Lung (tissue), 12 donors: ENCODE measurements around the gene SLC17A7. TPM values are rescaled to one million over a fixed set of nuclear protein-coding genes. Genes with fewer than 3 reads are reported as not detected.

ENCODE experiments used
- ATAC-seq: fragments of 200-7000 bp; cut with Tn5 transposase; one replicate; pipeline ENCODE4 v1.9.1; 2020; ENCODE audit warnings: moderate number of reproducible peaks; ENCODE audit not compliant: insufficient read depth, low FRiP score
- DNase-seq, 3 donors: peaks; one replicate each; pipeline ENCODE4 v3.0.0-alpha.2; 2013 to 2017
- H3K27ac ChIP-seq, 2 donors: one replicate each; pipeline ENCODE4 v1.5.1; 2013; ENCODE audit warnings: mild to moderate bottlenecking in 2 of 2, moderate library complexity in 2 of 2, control low read depth in 1 of 2, inconsistent platforms in 1 of 2, low read depth in 1 of 2, low read length in 1 of 2
- H3K27me3 ChIP-seq, 3 donors: one replicate each; pipeline ENCODE4 v1.5.1; 2013; ENCODE audit warnings: low read length in 2 of 3; ENCODE audit not compliant: control insufficient read depth in 3 of 3, insufficient read depth in 3 of 3
- H3K36me3 ChIP-seq, 4 donors: one replicate each; pipeline ENCODE4 v1.5.1; 2013; ENCODE audit warnings: low read length in 4 of 4, mild to moderate bottlenecking in 1 of 4, moderate library complexity in 1 of 4; ENCODE audit not compliant: control insufficient read depth in 4 of 4, insufficient read depth in 4 of 4
- H3K4me1 ChIP-seq, 5 donors: one replicate each; pipeline ENCODE4 v1.5.1; 2013; ENCODE audit warnings: low read length in 5 of 5, mild to moderate bottlenecking in 2 of 5, moderate library complexity in 1 of 5; ENCODE audit not compliant: control insufficient read depth in 5 of 5, insufficient read depth in 5 of 5
- H3K4me3 ChIP-seq: one replicate; pipeline ENCODE4 v1.5.1; 2013; ENCODE audit warnings: mild to moderate bottlenecking, control low read depth, moderate library complexity
- H3K9ac ChIP-seq, 2 donors: one replicate each; pipeline ENCODE4 v1.5.1; 2013; ENCODE audit warnings: low read length in 2 of 2, control low read depth in 1 of 2; ENCODE audit not compliant: insufficient read depth in 1 of 2
- H3K9me3 ChIP-seq, 4 donors: one replicate each; pipeline ENCODE4 v1.5.1; 2013; ENCODE audit warnings: low read length in 3 of 4, mild to moderate bottlenecking in 1 of 4, moderate library complexity in 1 of 4; ENCODE audit not compliant: control insufficient read depth in 4 of 4, insufficient read depth in 3 of 4
- WGBS, 2 donors: extraction: QIAGEN DNeasy Blood & Tissue Kit; methylation state at CpG; one replicate each; pipeline ENCODE4 v1.1.7; 2013; 5-methylcytosine and 5-hydroxymethylcytosine counted together
- polyA plus RNA-seq, 2 donors: library from polyadenylated mRNA; stranded (reverse); fragments of 200-250 nt; gene quantifications; one replicate each; pipeline ENCODE4 v1.2.1, GENCODE V29; 2013
- total RNA-seq, 2 donors: library from RNA; depleted of rRNA in 1 of 2; stranded (reverse); fragments of >200 nt in 1 of 2; gene quantifications; one replicate each; pipeline ENCODE4 v1.2.1, GENCODE V29; 2014 to 2021
- TF ChIP-seq, protein P1 (sequence below): IDR thresholded peaks from 2 replicates; pipeline ENCODE4 v1.5.1; 2012; ENCODE audit warnings: mild to moderate bottlenecking; ENCODE audit errors: control extremely low read depth, extremely low read depth
- donor health status: control.
- donor health status: control.
- donor health status: Bipolar disorder and iron deficiency.
- donor health status: healthy.
- donor health status: DM: yes; HTN: yes; CAD: no.

SLC17A7 gene
- total and polyA plus RNA-seq, 4 donors = 0.10 to 0.51 (median 0.30) TPM

GRCh38 chr19:49468199-49468598, 26.9 kb upstream of the SLC17A7 start:
- peaks cover 0 to 32% (median 0%) of the 10 kb centered on the region in 4 donors for H3K36me3 ChIP-seq
- no peaks in the 10 kb centered on the region for H3K4me1 ChIP-seq
- H3K9ac ChIP-seq = no peak overlapping the region
- WGBS, 2 donors = 89 to 90% methylated on average over 17 to 19 of the region's 19 CpGs
- H3K9me3 ChIP-seq = no peaks in the 10 kb centered on the region
- no peak for DNase-seq
- no peak overlapping the region for H3K4me3 ChIP-seq
- no peaks in the 10 kb centered on the region for H3K27me3 ChIP-seq
- H3K27ac ChIP-seq = no peak overlapping the region
- TF ChIP-seq, protein P1, sequence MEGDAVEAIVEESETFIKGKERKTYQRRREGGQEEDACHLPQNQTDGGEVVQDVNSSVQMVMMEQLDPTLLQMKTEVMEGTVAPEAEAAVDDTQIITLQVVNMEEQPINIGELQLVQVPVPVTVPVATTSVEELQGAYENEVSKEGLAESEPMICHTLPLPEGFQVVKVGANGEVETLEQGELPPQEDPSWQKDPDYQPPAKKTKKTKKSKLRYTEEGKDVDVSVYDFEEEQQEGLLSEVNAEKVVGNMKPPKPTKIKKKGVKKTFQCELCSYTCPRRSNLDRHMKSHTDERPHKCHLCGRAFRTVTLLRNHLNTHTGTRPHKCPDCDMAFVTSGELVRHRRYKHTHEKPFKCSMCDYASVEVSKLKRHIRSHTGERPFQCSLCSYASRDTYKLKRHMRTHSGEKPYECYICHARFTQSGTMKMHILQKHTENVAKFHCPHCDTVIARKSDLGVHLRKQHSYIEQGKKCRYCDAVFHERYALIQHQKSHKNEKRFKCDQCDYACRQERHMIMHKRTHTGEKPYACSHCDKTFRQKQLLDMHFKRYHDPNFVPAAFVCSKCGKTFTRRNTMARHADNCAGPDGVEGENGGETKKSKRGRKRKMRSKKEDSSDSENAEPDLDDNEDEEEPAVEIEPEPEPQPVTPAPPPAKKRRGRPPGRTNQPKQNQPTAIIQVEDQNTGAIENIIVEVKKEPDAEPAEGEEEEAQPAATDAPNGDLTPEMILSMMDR = no peak
- ATAC-seq = no peak

- no peaks in the 10 kb centered on the region for H3K27me3 ChIP-seq
- ATAC-seq (no peak), DNase-seq (no peak)
- no peaks in the 10 kb centered on the region for H3K9me3 ChIP-seq
- H3K4me3 ChIP-seq = no peak overlapping the region
- WGBS, 2 donors = 92 to 100% methylated on average over 3 of the region's 3 CpGs
- H3K36me3 ChIP-seq = peaks cover 0 to 42% (median 1%) of the 10 kb centered on the region in 4 donors
- H3K27ac ChIP-seq = no peak overlapping the region
- H3K4me1 ChIP-seq = no peaks in the 10 kb centered on the region
- TF ChIP-seq, protein P1 = no peak
- H3K9ac ChIP-seq = no peak overlapping the region
Observed at GRCh38 chr19:49465371-49465770, 24.0 kb upstream of the SLC17A7 start.

GRCh38 chr19:49463960-49464740, 22.8 kb upstream of the SLC17A7 start:
- H3K9ac ChIP-seq = no peak overlapping the region
- H3K4me3 ChIP-seq = no peak overlapping the region
- no peak overlapping the region for H3K27ac ChIP-seq
- 94 to 95% methylated on average over 35 to 39 of the region's 39 CpGs for WGBS, 2 donors
- ATAC-seq = no peak
- no peaks in the 10 kb centered on the region for H3K9me3 ChIP-seq
- DNase-seq = no peak
- no peaks in the 10 kb centered on the region for H3K27me3 ChIP-seq
- TF ChIP-seq, protein P1 = no peak
- peaks cover 0 to 42% (median 1%) of the 10 kb centered on the region in 4 donors for H3K36me3 ChIP-seq
- peaks cover 0 to under 1% (median 0%) of the 10 kb centered on the region in 5 donors for H3K4me1 ChIP-seq
